ENCODE results near the gene INHBE.

DNA sequence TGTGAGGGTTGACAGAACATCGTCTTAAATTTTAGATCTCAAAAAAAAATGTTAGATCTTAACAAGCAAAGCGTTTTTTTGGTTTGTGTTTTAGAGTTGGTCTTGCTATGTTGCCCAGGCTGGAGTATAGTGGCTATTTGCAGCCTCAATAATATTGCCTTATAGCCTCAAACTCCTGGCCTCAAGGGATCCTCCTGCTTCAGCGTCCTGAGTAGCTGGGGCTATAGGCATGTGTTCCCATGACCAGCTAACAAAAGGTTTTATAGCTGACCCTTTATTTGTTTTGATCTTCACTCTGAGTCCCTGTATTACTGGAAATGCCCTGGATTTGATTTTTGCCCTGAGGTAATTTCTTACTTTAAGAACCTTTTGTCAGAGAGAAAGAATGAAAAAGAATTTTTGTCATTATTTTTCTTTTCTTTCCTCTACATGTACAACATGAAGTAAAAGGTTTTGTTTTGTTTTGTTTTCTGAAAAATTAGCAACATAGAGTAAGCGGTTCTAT, 15.3 kb upstream of the INHBE start:
- TF ChIP-seq CREM (CRISPR knock-in tag; IDR thresholded peaks at IDR 0.05): no peak
- no peak for TF ChIP-seq TEAD4 (CRISPR knock-in tag; IDR thresholded peaks at IDR 0.05)
- TF ChIP-seq, protein P1, sequence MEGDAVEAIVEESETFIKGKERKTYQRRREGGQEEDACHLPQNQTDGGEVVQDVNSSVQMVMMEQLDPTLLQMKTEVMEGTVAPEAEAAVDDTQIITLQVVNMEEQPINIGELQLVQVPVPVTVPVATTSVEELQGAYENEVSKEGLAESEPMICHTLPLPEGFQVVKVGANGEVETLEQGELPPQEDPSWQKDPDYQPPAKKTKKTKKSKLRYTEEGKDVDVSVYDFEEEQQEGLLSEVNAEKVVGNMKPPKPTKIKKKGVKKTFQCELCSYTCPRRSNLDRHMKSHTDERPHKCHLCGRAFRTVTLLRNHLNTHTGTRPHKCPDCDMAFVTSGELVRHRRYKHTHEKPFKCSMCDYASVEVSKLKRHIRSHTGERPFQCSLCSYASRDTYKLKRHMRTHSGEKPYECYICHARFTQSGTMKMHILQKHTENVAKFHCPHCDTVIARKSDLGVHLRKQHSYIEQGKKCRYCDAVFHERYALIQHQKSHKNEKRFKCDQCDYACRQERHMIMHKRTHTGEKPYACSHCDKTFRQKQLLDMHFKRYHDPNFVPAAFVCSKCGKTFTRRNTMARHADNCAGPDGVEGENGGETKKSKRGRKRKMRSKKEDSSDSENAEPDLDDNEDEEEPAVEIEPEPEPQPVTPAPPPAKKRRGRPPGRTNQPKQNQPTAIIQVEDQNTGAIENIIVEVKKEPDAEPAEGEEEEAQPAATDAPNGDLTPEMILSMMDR (IDR thresholded peaks at IDR 0.05): no peak
- no peak for TF ChIP-seq SP1 (CRISPR knock-in tag; conservative IDR thresholded peaks at IDR 0.05)
- no peak for TF ChIP-seq CREB1 (CRISPR knock-in tag; IDR thresholded peaks at IDR 0.05)
- TF ChIP-seq, protein P2, sequence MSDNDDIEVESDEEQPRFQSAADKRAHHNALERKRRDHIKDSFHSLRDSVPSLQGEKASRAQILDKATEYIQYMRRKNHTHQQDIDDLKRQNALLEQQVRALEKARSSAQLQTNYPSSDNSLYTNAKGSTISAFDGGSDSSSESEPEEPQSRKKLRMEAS (CRISPR knock-in tag; IDR thresholded peaks at IDR 0.05): no peak
- no peak for TF ChIP-seq NFE2L1 (CRISPR knock-in tag; IDR thresholded peaks at IDR 0.05)
- TF ChIP-seq ZNF232 (CRISPR knock-in tag; IDR thresholded peaks at IDR 0.05): no peak
- no peak for TF ChIP-seq RELA (CRISPR knock-in tag; IDR thresholded peaks at IDR 0.05; ENCODE audit: borderline replicate concordance)
- TF ChIP-seq, protein P3, sequence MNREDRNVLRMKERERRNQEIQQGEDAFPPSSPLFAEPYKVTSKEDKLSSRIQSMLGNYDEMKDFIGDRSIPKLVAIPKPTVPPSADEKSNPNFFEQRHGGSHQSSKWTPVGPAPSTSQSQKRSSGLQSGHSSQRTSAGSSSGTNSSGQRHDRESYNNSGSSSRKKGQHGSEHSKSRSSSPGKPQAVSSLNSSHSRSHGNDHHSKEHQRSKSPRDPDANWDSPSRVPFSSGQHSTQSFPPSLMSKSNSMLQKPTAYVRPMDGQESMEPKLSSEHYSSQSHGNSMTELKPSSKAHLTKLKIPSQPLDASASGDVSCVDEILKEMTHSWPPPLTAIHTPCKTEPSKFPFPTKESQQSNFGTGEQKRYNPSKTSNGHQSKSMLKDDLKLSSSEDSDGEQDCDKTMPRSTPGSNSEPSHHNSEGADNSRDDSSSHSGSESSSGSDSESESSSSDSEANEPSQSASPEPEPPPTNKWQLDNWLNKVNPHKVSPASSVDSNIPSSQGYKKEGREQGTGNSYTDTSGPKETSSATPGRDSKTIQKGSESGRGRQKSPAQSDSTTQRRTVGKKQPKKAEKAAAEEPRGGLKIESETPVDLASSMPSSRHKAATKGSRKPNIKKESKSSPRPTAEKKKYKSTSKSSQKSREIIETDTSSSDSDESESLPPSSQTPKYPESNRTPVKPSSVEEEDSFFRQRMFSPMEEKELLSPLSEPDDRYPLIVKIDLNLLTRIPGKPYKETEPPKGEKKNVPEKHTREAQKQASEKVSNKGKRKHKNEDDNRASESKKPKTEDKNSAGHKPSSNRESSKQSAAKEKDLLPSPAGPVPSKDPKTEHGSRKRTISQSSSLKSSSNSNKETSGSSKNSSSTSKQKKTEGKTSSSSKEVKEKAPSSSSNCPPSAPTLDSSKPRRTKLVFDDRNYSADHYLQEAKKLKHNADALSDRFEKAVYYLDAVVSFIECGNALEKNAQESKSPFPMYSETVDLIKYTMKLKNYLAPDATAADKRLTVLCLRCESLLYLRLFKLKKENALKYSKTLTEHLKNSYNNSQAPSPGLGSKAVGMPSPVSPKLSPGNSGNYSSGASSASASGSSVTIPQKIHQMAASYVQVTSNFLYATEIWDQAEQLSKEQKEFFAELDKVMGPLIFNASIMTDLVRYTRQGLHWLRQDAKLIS (CRISPR knock-in tag; IDR thresholded peaks at IDR 0.05; ENCODE audit: borderline replicate concordance): no peak
- TF ChIP-seq KAT7 (CRISPR knock-in tag; IDR thresholded peaks at IDR 0.05; ENCODE audit: borderline replicate concordance): no peak
- no peak for TF ChIP-seq NR3C1 (CRISPR knock-in tag; conservative IDR thresholded peaks at IDR 0.05; ENCODE audit: low read depth)
- TF ChIP-seq, protein P4, sequence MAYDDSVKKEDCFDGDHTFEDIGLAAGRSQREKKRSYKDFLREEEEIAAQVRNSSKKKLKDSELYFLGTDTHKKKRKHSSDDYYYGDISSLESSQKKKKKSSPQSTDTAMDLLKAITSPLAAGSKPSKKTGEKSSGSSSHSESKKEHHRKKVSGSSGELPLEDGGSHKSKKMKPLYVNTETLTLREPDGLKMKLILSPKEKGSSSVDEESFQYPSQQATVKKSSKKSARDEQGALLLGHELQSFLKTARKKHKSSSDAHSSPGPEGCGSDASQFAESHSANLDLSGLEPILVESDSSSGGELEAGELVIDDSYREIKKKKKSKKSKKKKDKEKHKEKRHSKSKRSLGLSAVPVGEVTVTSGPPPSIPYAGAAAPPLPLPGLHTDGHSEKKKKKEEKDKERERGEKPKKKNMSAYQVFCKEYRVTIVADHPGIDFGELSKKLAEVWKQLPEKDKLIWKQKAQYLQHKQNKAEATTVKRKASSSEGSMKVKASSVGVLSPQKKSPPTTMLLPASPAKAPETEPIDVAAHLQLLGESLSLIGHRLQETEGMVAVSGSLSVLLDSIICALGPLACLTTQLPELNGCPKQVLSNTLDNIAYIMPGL (CRISPR knock-in tag; IDR thresholded peaks at IDR 0.05): no peak
